ENCODE data around the gene TLE4.

GRCh38 chr9:79699479-79699878, 127.7 kb downstream of the TLE4 start:
- TF ChIP-seq BHLHE40 (IDR thresholded peaks at IDR 0.05; ENCODE audit: low read depth, low read length) (no peak), POLR2A (IDR thresholded peaks at IDR 0.05; ENCODE audit: low read depth, low read length) (no peak), CTCF (conservative IDR thresholded peaks at IDR 0.05; ENCODE audit: low read depth, low read length) (no peak), USF2 (IDR thresholded peaks at IDR 0.05; ENCODE audit: low read depth, low read length) (no peak), RAD21 (IDR thresholded peaks at IDR 0.05; ENCODE audit: low read length) (no peak), SMC3 (IDR thresholded peaks at IDR 0.05; ENCODE audit: low read depth, low read length) (no peak), RFX5 (IDR thresholded peaks at IDR 0.05; ENCODE audit: low read depth, low read length) (no peak), MAFK (IDR thresholded peaks at IDR 0.05; ENCODE audit: low read depth, low read length) (no peak), CEBPB (IDR thresholded peaks at IDR 0.05; ENCODE audit: low read depth, low read length) (no peak), RCOR1 (IDR thresholded peaks at IDR 0.05; ENCODE audit: insufficient replicate concordance, low read length) (no peak), MAZ (IDR thresholded peaks at IDR 0.05; ENCODE audit: borderline replicate concordance, low read depth, low read length) (no peak)

Measured in IMR-90 (cell line).